K562 (cell line): ENCODE results near the gene KYAT1. TPM values are rescaled to one million over a fixed set of nuclear protein-coding genes. Genes with fewer than 3 reads are reported as not detected.
A peak's percentile ranks its signal among the peaks of the same experiment; 100 is the strongest.

Experiments
- ARID1B ChIP-seq: fragments of 450-650 bp; IDR thresholded peaks from 2 replicates; pipeline ENCODE4 v1.6.1; 2016; ENCODE audit warnings: antibody characterized with exemption, mild to moderate bottlenecking, inconsistent platforms
- ATF4 ChIP-seq: fragments of 450-650 bp; formaldehyde crosslinking; IDR thresholded peaks from 2 replicates; pipeline ENCODE4 v1.4.0; 2022; ENCODE audit warnings: mild to moderate bottlenecking, moderate library complexity
- CEBPB ChIP-seq: fragments of 450-650 bp; IDR thresholded peaks from 2 replicates; pipeline ENCODE4 v1.6.1; 2016; ENCODE audit warnings: missing genetic modification characterization, missing compliant biosample characterization
- CTBP1 ChIP-seq: fragments of 450-650 bp; IDR thresholded peaks from 2 replicates; pipeline ENCODE4 v1.6.1; 2016; ENCODE audit warnings: borderline replicate concordance
- DIDO1 ChIP-seq: fragments of 450-650 bp; IDR thresholded peaks from 2 replicates; pipeline ENCODE4 v1.6.1; 2016; ENCODE audit warnings: low read depth, missing biosample characterization, missing genetic modification characterization
- FOXK1 ChIP-seq: sonication (generic); formaldehyde crosslinking; IDR thresholded peaks from 2 replicates; pipeline ENCODE4 v1.8.0; 2022; ENCODE audit warnings: missing genetic modification reagents, mild to moderate bottlenecking, borderline replicate concordance
- GTF3C2 ChIP-seq: IDR thresholded peaks from 3 replicates; pipeline ENCODE4 v1.6.1; 2011; ENCODE audit warnings: borderline replicate concordance, mild to moderate bottlenecking, moderate library complexity; ENCODE audit not compliant: insufficient read length; ENCODE audit errors: extremely low read depth
- KDM5B ChIP-seq: fragments of 200-600 bp; sonication (generic); IDR thresholded peaks from 2 replicates; pipeline ENCODE4 v1.6.1; 2012; ENCODE audit warnings: low read depth, mild to moderate bottlenecking, moderate library complexity, low read length, control low read depth, inconsistent platforms; ENCODE audit not compliant: insufficient replicate concordance
- MED1 ChIP-seq: sonication (generic); formaldehyde crosslinking; IDR thresholded peaks from 2 replicates; pipeline ENCODE4 v1.8.1; 2023; ENCODE audit warnings: missing genetic modification reagents, borderline replicate concordance
- NFIC ChIP-seq: fragments of 450-650 bp; IDR thresholded peaks from 2 replicates; pipeline ENCODE4 v1.6.1; 2017; ENCODE audit warnings: mild to moderate bottlenecking, inconsistent platforms
- POLR2AphosphoS5 ChIP-seq: IDR thresholded peaks from 2 replicates; pipeline ENCODE4 v1.6.1; 2011; ENCODE audit warnings: mild to moderate bottlenecking, low read depth, low read length, moderate library complexity; ENCODE audit not compliant: control insufficient read depth, insufficient read depth
- PURB ChIP-seq: sonication (generic); formaldehyde crosslinking; IDR thresholded peaks from 2 replicates; pipeline ENCODE4 v1.9.0; 2021; ENCODE audit warnings: low read depth, mild to moderate bottlenecking, missing genetic modification reagents
- RBM39 ChIP-seq: fragments of 200-400 bp; formaldehyde crosslinking; optimal IDR thresholded peaks from 2 replicates; pipeline ENCODE3; 2018; ENCODE audit warnings: low read depth, low read length
- SMAD4 ChIP-seq: fragments of 250-450 bp; sonication (Bioruptor Pico); conservative IDR thresholded peaks from 2 replicates; pipeline ENCODE4 v1.8.0; 2021; ENCODE audit warnings: inconsistent platforms, mild to moderate bottlenecking, moderate library complexity
- XRCC3 ChIP-seq: fragments of 450-650 bp; IDR thresholded peaks from 2 replicates; pipeline ENCODE4 v1.6.1; 2017; ENCODE audit warnings: mild to moderate bottlenecking, moderate library complexity
- ZC3H8 ChIP-seq: fragments of 450-650 bp; IDR thresholded peaks from 2 replicates; pipeline ENCODE4 v1.6.1; 2017
- ZKSCAN8 ChIP-seq: fragments of 200-800 bp; sonication (Bioruptor generic); IDR thresholded peaks from 2 replicates; pipeline ENCODE4 v1.6.1; 2016; ENCODE audit warnings: missing genetic modification characterization, missing compliant biosample characterization
- ZNF197 ChIP-seq: fragments of 200-800 bp; sonication (Bioruptor generic); IDR thresholded peaks from 2 replicates; pipeline ENCODE4 v1.6.1; 2016; ENCODE audit warnings: low read depth, missing genetic modification characterization, missing compliant biosample characterization
- ZNF212 ChIP-seq: fragments of 450-650 bp; formaldehyde crosslinking; IDR thresholded peaks from 2 replicates; pipeline ENCODE4 v1.4.0; 2020; ENCODE audit warnings: mild to moderate bottlenecking
- ZNF395 ChIP-seq: fragments of 200-800 bp; sonication (Bioruptor generic); IDR thresholded peaks from 2 replicates; pipeline ENCODE4 v1.6.1; 2017; ENCODE audit warnings: missing genetic modification characterization, missing compliant biosample characterization
- ZNF551 ChIP-seq: fragments of 250-450 bp; sonication (Bioruptor Pico); IDR thresholded peaks from 2 replicates; pipeline ENCODE4 v1.5.0; 2021; ENCODE audit warnings: mild to moderate bottlenecking, moderate library complexity
- ZNF589 ChIP-seq: fragments of 200-800 bp; sonication (Bioruptor generic); IDR thresholded peaks from 2 replicates; pipeline ENCODE4 v1.6.1; 2016; ENCODE audit warnings: low read depth, missing genetic modification characterization, missing compliant biosample characterization
- polyA plus RNA-seq, 8 experiments: library from polyadenylated mRNA; depleted of rRNA in 4 of 8; stranded (reverse) in 5 of 8; unstranded in 3 of 8; fragments of >200 nt; fragmentation: Nextera tagmentation in 2 of 8; fragmentation: Illumina TruSeq in 1 of 8; extraction: Ambion mirVana in 2 of 8; extraction: Trizol in 1 of 8; gene quantifications; 2 replicates each; pipeline versions ENCODE4 v1.2.1 to v1.2.3, GENCODE V29; 2011 to 2014; ENCODE audit warnings: inconsistent platforms in 1 of 8, missing spikeins in 1 of 8
- total RNA-seq, 7 experiments: library from RNA; depleted of rRNA in 6 of 7; stranded (reverse); fragments of >200 nt in 6 of 7; fragmentation: Illumina TruSeq in 2 of 7; extraction: Trizol in 2 of 7; gene quantifications; 2 replicates each; pipeline versions ENCODE4 v1.2.1 to v1.2.3, GENCODE V29; 2011 to 2021; ENCODE audit warnings: low replicate concordance in 1 of 7

The KYAT1 gene
- total and polyA plus RNA-seq, 9 of the 15 experiments (the other 6 are each of a cell fraction or from before 2014, with no cell fraction given) = 6.4 to 16.8 (median 11.1) TPM

- 0 out of 2 replicates have a peak, but pooled peaks have one; percentile 4 for TF ChIP-seq ATF4 (CRISPR knock-in tag)
- TF ChIP-seq ZNF212 (CRISPR knock-in tag) = no peak
- peak; percentile 40; the same call in 1 of the 2 replicates for TF ChIP-seq POLR2AphosphoS5
- TF ChIP-seq GTF3C2 = no peak
- peak; percentile 58; the same call in 1 of the 2 replicates for TF ChIP-seq ARID1B
- no peak for TF ChIP-seq ZNF197 (CRISPR knock-in tag)
- TF ChIP-seq PURB = no peak
- TF ChIP-seq NFIC = peak; percentile 60
- TF ChIP-seq ZNF551 = no peak
- TF ChIP-seq XRCC3 = no peak
- TF ChIP-seq KDM5B = peak; percentile 79
- TF ChIP-seq CEBPB (tag) = peak; percentile 98
- peak; percentile 64; the same call in 1 of the 2 replicates for TF ChIP-seq ZNF395 (CRISPR knock-in tag)
- no peak for TF ChIP-seq ZKSCAN8
- no peak for TF ChIP-seq RBM39
- TF ChIP-seq FOXK1 (CRISPR knock-in tag) = no peak
- peak; percentile 74; the same call in 1 of the 2 replicates for TF ChIP-seq ZNF589 (CRISPR knock-in tag)
- no peak for TF ChIP-seq ZC3H8
- TF ChIP-seq DIDO1 (tag) = peak; percentile 88
- TF ChIP-seq MED1 (CRISPR knock-in tag) = no peak; the same call in 1 of the 2 replicates
- peak; percentile 76 for TF ChIP-seq CTBP1
- TF ChIP-seq SMAD4 (CRISPR knock-in tag) = peak; percentile 95
Measured at GRCh38 chr9:128786681-128787601, 94.8 kb downstream of the KYAT1 start, which contains the start of gene TBC1D13 (continued).
